ENCODE results near the gene CDH13.

The CDH13 gene

DNA sequence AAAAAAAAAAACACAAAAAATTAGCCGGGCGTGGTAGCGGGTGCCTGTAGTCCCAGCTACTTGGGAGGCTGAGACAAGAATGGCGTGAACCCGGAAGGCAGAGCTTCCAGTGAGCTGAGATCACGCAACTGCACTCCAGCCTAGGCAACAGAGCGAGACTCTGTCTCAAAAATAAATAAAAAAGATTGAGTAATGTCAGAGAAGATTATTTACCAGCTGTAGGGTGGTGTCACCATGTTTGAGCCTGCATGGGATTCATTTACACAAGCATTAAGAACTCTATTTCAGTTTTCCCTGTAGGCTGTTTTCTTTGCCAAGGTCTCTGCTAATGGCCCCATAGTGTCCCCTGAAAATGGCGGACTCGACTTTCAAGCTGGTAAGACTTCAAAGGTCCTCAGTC, 575.0 kb downstream of the CDH13 start:
- DNase-seq: no peak

DNA sequence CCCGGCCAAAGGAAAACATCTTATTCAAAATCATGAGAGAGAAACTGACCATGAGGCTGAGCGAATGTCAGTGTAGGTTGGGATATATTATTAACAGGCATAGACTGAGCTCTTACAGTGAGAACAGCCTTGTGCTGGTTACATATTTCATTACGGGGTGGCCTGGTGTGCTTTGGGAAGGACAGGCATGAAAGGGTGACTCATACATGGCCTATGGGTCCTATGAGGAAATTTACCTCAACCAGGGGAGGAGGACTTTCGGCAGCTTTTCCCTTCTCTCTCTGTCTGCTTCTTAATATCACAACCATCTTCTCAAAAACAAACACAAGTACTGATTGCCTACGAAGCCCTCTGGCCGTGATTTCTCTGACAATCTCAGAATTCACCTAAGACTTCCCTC, 579.1 kb downstream of the CDH13 start:
- no peak for DNase-seq

- no peak for DNase-seq
Measured at GRCh38 chr16:83206426-83206825, 579.7 kb downstream of the CDH13 start.

DNA sequence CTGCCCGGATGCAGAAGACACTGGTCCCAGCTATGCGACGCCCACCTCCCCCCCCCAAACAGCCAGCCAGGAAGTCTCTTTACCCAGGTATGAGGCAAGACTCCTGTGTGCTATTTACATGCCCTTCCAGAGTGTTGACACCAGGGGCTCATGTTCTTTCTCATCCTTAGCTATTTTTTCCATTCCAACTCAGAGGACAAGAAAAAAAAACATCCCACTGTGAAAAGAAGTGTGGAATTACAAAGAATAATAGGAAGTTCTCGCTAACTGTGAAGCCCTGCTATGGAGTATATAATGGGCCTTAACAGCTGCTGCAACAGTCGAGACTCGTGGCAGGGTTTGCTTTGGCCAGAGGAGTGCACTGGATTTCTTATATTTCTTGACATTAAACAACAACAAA, 584.9 kb downstream of the CDH13 start:
- DNase-seq: no peak

DNA sequence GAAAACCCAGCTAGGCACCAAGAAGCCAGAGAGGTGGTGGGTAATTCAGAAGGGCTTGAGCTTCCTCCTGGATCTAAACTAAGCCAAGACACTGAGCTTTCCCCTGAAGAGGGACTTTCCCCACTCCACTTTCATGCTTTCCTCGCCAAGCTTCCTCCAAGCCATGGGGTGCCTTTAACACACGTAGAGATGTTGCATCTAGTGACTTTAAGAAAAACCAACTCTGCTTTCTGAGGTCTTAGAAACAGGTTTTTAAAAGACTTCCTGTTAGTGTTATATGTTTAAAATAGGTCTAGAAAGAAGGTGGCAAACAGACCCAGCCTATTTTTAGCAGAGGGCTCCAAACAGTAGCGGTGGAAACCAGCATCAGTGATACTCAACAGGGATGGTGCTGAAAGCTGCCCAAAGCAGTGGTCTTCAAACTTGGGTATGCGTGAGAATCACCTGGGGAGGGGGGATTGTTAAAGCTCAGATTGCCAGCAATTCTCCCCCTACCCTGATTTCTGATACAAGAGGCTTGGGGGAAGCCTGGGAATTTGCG, 585.6 kb downstream of the CDH13 start:
- DNase-seq: no peak

GRCh38 chr16:83214671-83215070, 587.9 kb downstream of the CDH13 start:
- DNase-seq: no peak

DNA sequence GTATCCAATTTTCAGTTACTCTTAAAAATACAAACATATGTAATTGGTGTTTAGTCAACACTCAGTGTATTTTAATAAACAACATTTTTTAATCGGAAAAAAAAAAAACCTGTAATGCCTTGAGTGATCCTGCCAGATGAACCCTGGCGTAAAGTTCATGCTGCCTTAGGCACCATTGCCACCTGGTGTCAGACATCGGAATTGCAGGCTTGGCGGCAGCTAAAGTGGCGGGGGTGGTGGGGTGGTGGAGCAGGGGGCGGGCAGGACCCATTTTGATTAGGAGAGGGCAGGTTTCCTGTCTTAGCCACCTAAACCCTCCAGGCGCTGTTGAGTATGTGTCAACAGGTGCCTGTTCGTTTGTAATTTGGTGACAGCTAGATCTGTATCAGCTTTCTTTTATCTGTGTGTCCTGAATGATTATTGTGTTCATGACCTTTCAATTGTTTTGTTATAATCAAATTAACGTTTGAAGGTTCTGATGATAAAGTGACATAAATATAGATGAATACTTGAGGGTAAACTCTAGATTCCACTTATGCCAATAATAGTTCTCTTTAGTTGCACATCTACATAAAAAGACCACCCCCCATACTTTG, 588.7 kb downstream of the CDH13 start:
- no peak for DNase-seq

DNA sequence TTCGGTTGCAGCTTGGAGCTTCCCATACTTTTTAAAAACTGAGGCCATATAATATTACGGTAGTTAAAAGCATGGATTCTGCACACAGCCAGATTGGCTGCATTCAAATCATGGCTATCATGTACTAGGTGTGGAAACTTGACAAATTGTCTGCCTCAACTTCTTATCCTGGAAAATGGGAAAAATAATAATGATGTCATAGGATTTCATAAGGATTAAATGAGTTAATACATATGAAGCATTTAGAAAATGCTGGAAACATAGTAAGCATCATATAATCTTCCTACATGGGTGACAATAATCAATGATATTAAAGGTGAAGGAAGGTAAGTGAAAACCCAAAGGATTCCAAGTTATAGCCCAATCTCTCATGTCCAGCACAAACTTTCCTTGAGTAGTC, 592.5 kb downstream of the CDH13 start:
- no peak for DNase-seq

- DNase-seq: no peak
Measured at GRCh38 chr16:83220066-83220465, 593.3 kb downstream of the CDH13 start.

GRCh38 chr16:83224642-83225041, 597.9 kb downstream of the CDH13 start:
- no peak for DNase-seq

DNA sequence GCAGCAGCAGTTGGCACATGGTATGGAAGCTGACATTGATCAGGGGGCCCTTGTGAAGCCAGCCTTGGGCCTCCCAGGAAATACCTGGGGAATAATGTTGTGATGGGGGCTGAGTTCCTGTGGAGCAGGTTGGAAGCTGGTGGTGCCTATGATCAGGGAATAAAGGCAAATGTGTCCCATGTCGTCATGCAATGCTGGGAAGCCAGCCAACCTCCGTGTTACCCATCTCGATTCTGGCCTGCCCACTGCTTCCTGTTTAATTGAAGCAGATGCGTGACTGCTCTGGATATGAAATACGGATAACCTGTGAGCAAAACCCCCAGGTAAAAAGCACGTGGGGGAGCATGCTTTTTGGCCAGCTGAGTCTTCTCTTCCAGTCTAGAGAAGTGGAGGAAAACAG, 600.6 kb downstream of the CDH13 start:
- DNase-seq: no peak

DNA sequence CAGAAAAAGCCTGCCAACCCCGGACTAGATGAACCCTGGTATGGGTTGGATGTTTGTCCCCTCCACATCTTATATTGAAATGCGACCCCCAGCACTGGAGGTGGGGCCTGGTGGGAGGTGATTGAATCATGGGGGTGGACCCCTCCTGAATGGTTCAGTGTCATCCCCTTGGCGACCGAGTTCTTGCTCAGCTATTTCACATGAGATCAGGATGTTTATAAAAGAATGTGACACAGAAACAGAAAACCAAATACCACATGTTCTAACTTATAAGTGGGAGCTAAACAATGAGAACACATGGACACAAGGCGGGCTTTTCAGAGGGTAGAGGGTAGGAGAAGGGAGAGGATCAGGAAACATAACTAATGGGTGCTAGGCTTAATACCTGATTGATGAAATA, 605.0 kb downstream of the CDH13 start:
- DNase-seq: no peak

DNA sequence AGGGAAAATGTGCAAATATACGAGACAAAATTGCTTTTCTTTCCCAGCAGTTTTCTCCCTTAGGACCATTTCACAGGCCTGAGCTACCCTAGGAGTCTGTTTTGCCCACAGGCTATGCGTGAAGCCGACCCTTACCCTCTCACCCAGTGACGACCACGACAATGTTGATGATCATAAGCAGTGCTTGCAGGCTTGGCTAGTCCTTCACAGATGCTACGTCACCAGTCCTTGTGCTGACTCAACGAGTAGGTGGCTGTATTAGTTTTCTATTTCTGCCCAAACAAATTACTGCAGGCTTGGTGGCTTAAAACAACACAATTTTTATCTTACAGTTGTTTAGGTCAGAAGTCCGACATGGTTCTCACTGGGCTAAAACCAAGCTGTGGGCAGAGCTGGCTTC, 606.4 kb downstream of the CDH13 start:
- no peak for DNase-seq

GRCh38 chr16:83238949-83239691, 612.4 kb downstream of the CDH13 start:
- DNase-seq: no peak

GRCh38 chr16:83244057-83244456, 617.3 kb downstream of the CDH13 start:
- no peak for DNase-seq

DNA sequence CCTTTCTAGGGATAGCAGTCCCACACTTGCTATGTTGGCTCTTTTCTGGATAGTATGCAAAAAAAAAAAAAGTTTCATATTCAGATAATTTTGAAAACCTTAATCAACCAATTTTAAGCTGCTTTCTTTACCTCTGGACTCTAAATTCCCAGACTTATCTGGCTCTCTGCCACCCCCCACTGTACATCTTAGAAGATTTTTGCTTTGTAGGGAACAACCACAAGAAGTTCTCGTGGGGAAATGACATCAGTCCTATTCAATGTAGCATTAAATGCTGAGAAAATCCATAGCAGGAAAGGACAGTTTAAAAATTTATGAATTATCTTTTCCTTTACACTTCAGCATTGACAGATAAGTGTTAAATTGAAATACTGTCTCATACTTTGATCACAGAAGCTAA, 618.3 kb downstream of the CDH13 start:
- no peak for DNase-seq

- DNase-seq: no peak
Measured at GRCh38 chr16:83247767-83248372, 621.1 kb downstream of the CDH13 start.

DNA sequence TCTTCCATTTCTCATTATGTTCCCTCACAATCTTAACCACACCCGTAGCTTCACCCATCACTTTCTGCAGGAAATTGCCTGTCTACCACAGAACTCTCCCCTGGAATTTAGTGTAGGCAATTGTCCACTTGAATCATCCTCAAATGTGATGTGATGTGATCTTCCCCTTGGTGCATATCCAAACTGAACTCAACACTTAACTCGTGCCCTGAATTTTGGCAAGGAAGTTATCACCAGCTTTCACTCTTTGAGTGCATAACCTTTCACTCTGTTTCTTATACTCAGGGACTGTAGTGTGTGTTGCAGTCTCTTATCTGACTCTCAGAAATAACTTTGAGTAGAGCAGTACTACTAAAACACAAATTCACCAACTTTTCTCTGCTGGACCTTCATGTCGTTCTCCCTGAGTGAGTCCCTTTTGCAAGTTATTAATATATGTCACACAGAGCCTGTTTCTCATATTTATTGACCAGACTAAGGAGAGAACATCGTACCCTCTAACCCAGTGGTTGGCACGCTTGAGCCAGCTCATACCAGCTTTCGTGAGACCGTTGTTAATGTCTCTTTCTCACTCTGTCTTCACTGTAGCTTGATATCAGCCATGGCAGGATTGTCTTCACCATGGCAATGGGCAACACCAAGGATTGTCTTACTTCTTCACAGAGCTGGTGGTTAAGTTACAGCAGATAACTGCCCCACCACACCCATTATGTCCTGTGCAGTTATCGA, 622.1 kb downstream of the CDH13 start:
- DNase-seq: no peak

DNA sequence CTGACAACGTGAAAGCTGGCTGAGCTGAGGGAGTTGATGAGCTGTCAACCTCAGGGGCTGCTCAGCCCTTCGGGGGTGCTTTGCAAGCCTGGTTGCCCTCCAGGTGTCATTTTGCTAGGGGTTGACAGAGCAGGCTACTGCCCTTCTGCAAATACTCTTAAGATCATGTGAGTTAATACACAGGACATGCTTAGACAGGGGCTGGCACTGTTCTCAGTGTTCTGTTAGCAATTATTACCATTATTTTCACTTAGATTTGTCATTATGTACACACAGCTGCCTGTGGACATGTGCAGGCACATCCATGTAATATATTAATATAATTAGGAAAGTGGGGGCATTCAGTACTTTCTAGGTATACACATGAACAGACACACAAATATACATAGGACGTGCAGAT, 626.8 kb downstream of the CDH13 start:
- DNase-seq: peak; percentile 89

GRCh38 chr16:83258366-83258928, 631.7 kb downstream of the CDH13 start:
- no peak for DNase-seq

- DNase-seq: no peak
Measured at GRCh38 chr16:83266848-83267553, 640.2 kb downstream of the CDH13 start.

DNA sequence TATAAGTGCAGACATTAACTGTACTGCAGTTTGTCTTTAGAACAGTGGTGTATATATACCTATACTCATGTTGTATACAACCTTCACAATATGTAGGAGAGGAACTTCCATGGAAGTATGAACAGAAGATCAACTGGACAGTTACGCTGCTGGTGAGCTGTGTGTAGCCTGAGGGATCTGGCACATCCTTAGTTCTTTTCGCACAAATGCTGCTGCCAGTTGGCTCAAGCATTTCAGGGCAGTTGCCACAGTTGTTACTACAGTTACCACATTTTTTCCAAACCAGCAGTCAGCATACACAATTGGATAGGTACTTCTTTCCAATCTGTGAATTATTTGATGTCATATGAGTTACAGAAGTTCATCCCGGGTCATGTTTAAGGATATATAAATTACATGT, 641.4 kb downstream of the CDH13 start:
- DNase-seq: no peak

DNA sequence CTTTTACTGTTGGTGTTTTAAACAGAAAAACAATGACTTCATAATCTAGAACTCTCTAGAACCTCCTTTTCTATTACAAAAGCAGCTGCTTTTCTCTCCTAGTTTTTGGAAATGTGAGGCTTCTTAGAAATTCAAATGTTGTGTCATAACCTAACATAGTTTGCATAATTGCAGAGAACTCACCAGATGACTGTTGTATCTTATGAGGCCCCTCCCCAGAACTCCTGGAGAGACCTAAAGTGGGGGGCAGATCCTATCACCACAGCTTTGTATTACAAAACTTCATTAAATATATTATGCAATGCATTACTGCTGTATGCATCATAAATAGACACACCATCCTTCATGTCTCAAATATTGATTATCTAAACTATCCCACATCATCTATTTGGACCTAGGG, 642.3 kb downstream of the CDH13 start:
- no peak for DNase-seq

Data from NCI-H1105 treated with DMSO at 0.1 percent for 48 hours (cell line).